ENCODE data around the gene BATF.

The BATF gene

GRCh38 chr14:75553761-75554364 is 31.6 kb downstream of the BATF start:
- no peak for DNase-seq (ENCODE audit: low read depth in 1 of 2, low spot score in 1 of 2)
- no peak overlapping the region for H3K4me3 ChIP-seq (replicated peaks; ENCODE audit: insufficient read depth, low read length)
- no peaks in the 10 kb centered on the region for H3K27me3 ChIP-seq (ENCODE audit: insufficient read depth, poor library complexity, severe bottlenecking)
- no peak overlapping the region for H3K27ac ChIP-seq (replicated peaks)
- no peak for TF ChIP-seq GABPA (IDR thresholded peaks at IDR 0.05; ENCODE audit: low read depth)
- TF ChIP-seq CTCF (IDR thresholded peaks at IDR 0.05; ENCODE audit: insufficient read depth, low read length), result no peak
- TF ChIP-seq POLR2AphosphoS5 (IDR thresholded peaks at IDR 0.05; ENCODE audit: low read depth), result no peak
- TF ChIP-seq SPI1 (IDR thresholded peaks at IDR 0.05; ENCODE audit: borderline replicate concordance, low read depth), result no peak
- no peak for TF ChIP-seq REST (IDR thresholded peaks at IDR 0.05; ENCODE audit: insufficient replicate concordance, low read depth)

- no peak overlapping the region for H3K27ac ChIP-seq (replicated peaks)
- H3K4me3 ChIP-seq (replicated peaks; ENCODE audit: insufficient read depth, low read length), result no peak overlapping the region
- TF ChIP-seq REST (IDR thresholded peaks at IDR 0.05; ENCODE audit: insufficient replicate concordance, low read depth) (no peak), POLR2AphosphoS5 (IDR thresholded peaks at IDR 0.05; ENCODE audit: low read depth) (no peak), GABPA (IDR thresholded peaks at IDR 0.05; ENCODE audit: low read depth) (no peak), SPI1 (IDR thresholded peaks at IDR 0.05; ENCODE audit: borderline replicate concordance, low read depth) (no peak), CTCF (IDR thresholded peaks at IDR 0.05; ENCODE audit: insufficient read depth, low read length) (no peak)
- DNase-seq (ENCODE audit: low read depth in 1 of 2, low spot score in 1 of 2), result no peak
- no peaks in the 10 kb centered on the region for H3K27me3 ChIP-seq (ENCODE audit: insufficient read depth, poor library complexity, severe bottlenecking)
Measured at GRCh38 chr14:75554482-75554881, 32.2 kb downstream of the BATF start.

- H3K4me3 ChIP-seq (replicated peaks; ENCODE audit: insufficient read depth, low read length), result no peak overlapping the region
- TF ChIP-seq CTCF (IDR thresholded peaks at IDR 0.05; ENCODE audit: insufficient read depth, low read length) (no peak), GABPA (IDR thresholded peaks at IDR 0.05; ENCODE audit: low read depth) (no peak), SPI1 (IDR thresholded peaks at IDR 0.05; ENCODE audit: borderline replicate concordance, low read depth) (no peak), POLR2AphosphoS5 (IDR thresholded peaks at IDR 0.05; ENCODE audit: low read depth) (no peak), REST (IDR thresholded peaks at IDR 0.05; ENCODE audit: insufficient replicate concordance, low read depth) (no peak)
- H3K27me3 ChIP-seq (ENCODE audit: insufficient read depth, poor library complexity, severe bottlenecking), result no peaks in the 10 kb centered on the region
- no peak overlapping the region for H3K27ac ChIP-seq (replicated peaks)
- DNase-seq (ENCODE audit: low read depth in 1 of 2, low spot score in 1 of 2), result no peak
Measured at GRCh38 chr14:75558440-75558839, 36.2 kb downstream of the BATF start.

All from HL-60 (cell line).